Gastrocnemius medialis (tissue), 4 donors: ENCODE results near the gene AMN. TPM values are rescaled to one million over a fixed set of nuclear protein-coding genes. Genes with fewer than 3 reads are reported as not detected.
A peak's percentile ranks its signal among the peaks of the same experiment; 100 is the strongest.

ENCODE experiments used
- ATAC-seq, 2 donors: fragments of 150-250 bp; one replicate each; pipeline ENCODE4 v1.9.1; 2016
- DNase-seq, 2 donors: peaks; one replicate each; pipeline ENCODE4 v3.0.0-alpha.2; 2019
- H3K27ac ChIP-seq, 4 donors: fragments of 200-600 bp; sonication (generic); 1 replicate in 1 of 4; 2 replicates in 3 of 4; pipeline ENCODE4 v1.5.1; 2016 to 2018; ENCODE audit warnings: mild to moderate bottlenecking in 2 of 4, moderate library complexity in 1 of 4
- H3K27me3 ChIP-seq, 3 donors: fragments of 200-600 bp; sonication (generic) in 2 of 3; 1 replicate in 1 of 3; 2 replicates in 2 of 3; pipeline versions ENCODE4 v1.5.1 to v1.6.0; 2016 to 2019; ENCODE audit warnings: mild to moderate bottlenecking in 1 of 3, moderate library complexity in 1 of 3
- H3K36me3 ChIP-seq, 2 donors: fragments of 200-600 bp; sonication (generic) in 1 of 2; one replicate each; pipeline ENCODE4 v1.5.1; 2017 to 2018
- H3K4me1 ChIP-seq, 2 donors: fragments of 200-600 bp; sonication (generic) in 1 of 2; one replicate each; pipeline ENCODE4 v1.5.1; 2016 to 2017; ENCODE audit warnings: mild to moderate bottlenecking in 2 of 2
- H3K4me3 ChIP-seq, 4 donors: fragments of 200-600 bp; sonication (generic) in 3 of 4; 1 replicate in 1 of 4; 2 replicates in 3 of 4; pipeline ENCODE4 v1.5.1; 2016 to 2019; ENCODE audit warnings: mild to moderate bottlenecking in 2 of 4
- H3K9me3 ChIP-seq, 3 donors: fragments of 200-600 bp; sonication (generic) in 2 of 3; 1 replicate in 1 of 3; 2 replicates in 2 of 3; pipeline ENCODE4 v1.5.1; 2016 to 2019
- CTCF ChIP-seq, 5 experiments: fragments of 450-650 bp in 3 of 5; fragments of 200-600 bp in 2 of 5; sonication (generic) in 2 of 5; IDR thresholded peaks in 4 of 5; conservative IDR thresholded peaks in 1 of 5; 1 replicate in 4 of 5; 2 replicates in 1 of 5; pipeline ENCODE4 v1.5.1; 2016 to 2019; ENCODE audit warnings: antibody characterized with exemption in 5 of 5, mild to moderate bottlenecking in 3 of 5, moderate library complexity in 3 of 5
- POLR2A ChIP-seq, 2 donors: fragments of 450-650 bp; IDR thresholded peaks; one replicate each; pipeline ENCODE4 v1.6.1; 2017; ENCODE audit warnings: antibody characterized with exemption in 2 of 2, mild to moderate bottlenecking in 2 of 2, moderate library complexity in 2 of 2
- in situ Hi-C, 4 donors: fragments of 200-750 bp; cut with MboI; loops; one replicate each; pipeline versions ENCODE4 v1.15.0 to v1.8.0; 2017; ENCODE audit warnings: low sequenced_read_pairs in 4 of 4
- intact Hi-C: fragments of 100-400 bp; cut with DNase I; formaldehyde crosslinking; loops from one replicate; pipeline ENCODE4 v1.15.1; 2023; ENCODE audit warnings: low total_unique reads
- total RNA-seq, 4 donors: library from RNA; depleted of rRNA; stranded (reverse); fragments of >200 nt; gene quantifications; one replicate each; pipeline versions ENCODE4 v1.1.0 to v1.2.3, GENCODE V29; 2016

AMN gene
- total RNA-seq, 4 donors from 2014 or later = 0.42 to 4.3 TPM; not detected in 2

- Histone ChIP-seq H3K27me3 (no peaks in the 10 kb centered on the region), H3K36me3 (peaks cover 0 to 87% of the 10 kb centered on the region in 2 donors), H3K9me3 (no peaks in the 10 kb centered on the region), H3K4me1 (peaks cover 15 to 22% of the 10 kb centered on the region in 2 donors), H3K27ac (peak overlapping the region in 1 of 4 donors; percentile 55), H3K4me3 (no peak overlapping the region)
- ATAC-seq = no peak
- in situ Hi-C loops = no loop called here
- intact Hi-C loops = no loop called here
- DNase-seq = no peak
- no peak for TF ChIP-seq CTCF (IDR thresholded peaks at IDR 0.05 in 4 of 5, conservative IDR thresholded peaks at IDR 0.05 in 1 of 5)
- no peak for TF ChIP-seq POLR2A (IDR thresholded peaks at IDR 0.05)
These were observed 43.6 kb downstream of the AMN start for GRCh38 chr14:102965971-102966655.

- H3K4me3 ChIP-seq = no peak overlapping the region
- peaks cover 0 to 87% of the 10 kb centered on the region in 2 donors for H3K36me3 ChIP-seq
- TF ChIP-seq CTCF (IDR thresholded peaks at IDR 0.05 in 4 of 5, conservative IDR thresholded peaks at IDR 0.05 in 1 of 5) (no peak), POLR2A (IDR thresholded peaks at IDR 0.05) (no peak)
- peak overlapping the region; percentile 55 to 69 (median 62) for H3K27ac ChIP-seq
- ATAC-seq = peak; percentile 31 to 79
- intact Hi-C loops (no loop called here), in situ Hi-C loops (no loop called here)
- DNase-seq = peak in 1 of 2 donors; percentile 39
- H3K4me1 ChIP-seq = peaks cover 15 to 22% of the 10 kb centered on the region in 2 donors
- H3K27me3 ChIP-seq = no peaks in the 10 kb centered on the region
- no peaks in the 10 kb centered on the region for H3K9me3 ChIP-seq
These were observed 44.4 kb downstream of the AMN start for GRCh38 chr14:102966681-102967505.

- peaks cover 0 to 86% of the 10 kb centered on the region in 2 donors for H3K36me3 ChIP-seq
- intact Hi-C loops (no loop called here), in situ Hi-C loops (no loop called here)
- H3K27ac ChIP-seq = peak overlapping the region; percentile 19 to 69 (median 60)
- TF ChIP-seq POLR2A (IDR thresholded peaks at IDR 0.05) (no peak), CTCF (IDR thresholded peaks at IDR 0.05 in 4 of 5, conservative IDR thresholded peaks at IDR 0.05 in 1 of 5) (no peak)
- H3K9me3 ChIP-seq = no peaks in the 10 kb centered on the region
- DNase-seq = no peak
- H3K4me1 ChIP-seq = peaks cover 15 to 22% of the 10 kb centered on the region in 2 donors
- no peak for ATAC-seq
- no peak overlapping the region for H3K4me3 ChIP-seq
- no peaks in the 10 kb centered on the region for H3K27me3 ChIP-seq
These were observed 45.0 kb downstream of the AMN start for GRCh38 chr14:102967506-102967795.

GRCh38 chr14:102968306-102968705 lies 45.8 kb downstream of the AMN start:
- Histone ChIP-seq H3K9me3 (no peaks in the 10 kb centered on the region), H3K27me3 (no peaks in the 10 kb centered on the region), H3K36me3 (peaks cover 0 to 79% of the 10 kb centered on the region in 2 donors), H3K4me1 (peaks cover 15 to 22% of the 10 kb centered on the region in 2 donors), H3K27ac (no peak overlapping the region), H3K4me3 (no peak overlapping the region)
- ATAC-seq (no peak), DNase-seq (no peak)
- TF ChIP-seq CTCF (IDR thresholded peaks at IDR 0.05 in 4 of 5, conservative IDR thresholded peaks at IDR 0.05 in 1 of 5) = no peak
- TF ChIP-seq POLR2A (IDR thresholded peaks at IDR 0.05) = no peak
- in situ Hi-C loops (no loop called here), intact Hi-C loops (no loop called here)
